ENCODE results near the gene BBS4.

The BBS4 gene

GRCh38 chr15:72758182-72758581 lies 72.2 kb downstream of the BBS4 start:
- H3K4me3 ChIP-seq (ENCODE audit: low read depth, low read length): no peak overlapping the region

GRCh38 chr15:72760590-72761260 lies 74.7 kb downstream of the BBS4 start:
- no peak overlapping the region for H3K4me3 ChIP-seq (ENCODE audit: low read depth, low read length)

GRCh38 chr15:72764656-72765055 lies 78.6 kb downstream of the BBS4 start:
- H3K4me3 ChIP-seq (ENCODE audit: low read depth, low read length): no peak overlapping the region

- no peak overlapping the region for H3K4me3 ChIP-seq (ENCODE audit: low read depth, low read length)
Measured at GRCh38 chr15:72766025-72766424, 80.0 kb downstream of the BBS4 start.

- no peak overlapping the region for H3K4me3 ChIP-seq (ENCODE audit: low read depth, low read length)
Measured at GRCh38 chr15:72766780-72767179, 80.8 kb downstream of the BBS4 start.

- no peak overlapping the region for H3K4me3 ChIP-seq (ENCODE audit: low read depth, low read length)
Measured at GRCh38 chr15:72770673-72771328, 84.8 kb downstream of the BBS4 start.

GRCh38 chr15:72771329-72771725 lies 85.3 kb downstream of the BBS4 start:
- no peak overlapping the region for H3K4me3 ChIP-seq (ENCODE audit: low read depth, low read length)

- H3K4me3 ChIP-seq (ENCODE audit: low read depth, low read length): no peak overlapping the region
Measured at GRCh38 chr15:72774696-72775383, 88.8 kb downstream of the BBS4 start.

- H3K4me3 ChIP-seq (ENCODE audit: low read depth, low read length): no peak overlapping the region
Measured at GRCh38 chr15:72778796-72779195, 92.8 kb downstream of the BBS4 start.

- H3K4me3 ChIP-seq (ENCODE audit: low read depth, low read length): no peak overlapping the region
Measured at GRCh38 chr15:72781631-72782030, 95.6 kb downstream of the BBS4 start.

- peak overlapping the region; percentile 98 for H3K4me3 ChIP-seq (ENCODE audit: low read depth, low read length)
Measured at GRCh38 chr15:72782274-72783003, 96.4 kb downstream of the BBS4 start.

GRCh38 chr15:72783004-72783639 lies 97.1 kb downstream of the BBS4 start:
- peak overlapping the region; percentile 98 for H3K4me3 ChIP-seq (ENCODE audit: low read depth, low read length)

- peak within 1 kb of the TSS; percentile 98 for H3K4me3 ChIP-seq (ENCODE audit: low read depth, low read length)
Measured at GRCh38 chr15:72783640-72784455, 97.8 kb downstream of the BBS4 start, which contains the start of gene ADPGK. TSS of gene ADPGK (minus strand) at chr15:72783758. CDS start at chr15:72783691, 67 bp downstream.

GRCh38 chr15:72784456-72784876 lies 98.5 kb downstream of the BBS4 start:
- peak overlapping the region; percentile 98 for H3K4me3 ChIP-seq (ENCODE audit: low read depth, low read length)

- no peak overlapping the region for H3K4me3 ChIP-seq (ENCODE audit: low read depth, low read length)
Measured at GRCh38 chr15:72785432-72785831, 99.4 kb downstream of the BBS4 start.

GRCh38 chr15:72785841-72786240 lies 99.8 kb downstream of the BBS4 start:
- H3K4me3 ChIP-seq (ENCODE audit: low read depth, low read length): no peak overlapping the region

- no peak overlapping the region for H3K4me3 ChIP-seq (ENCODE audit: low read depth, low read length)
Measured at GRCh38 chr15:72786242-72786641, 100.2 kb downstream of the BBS4 start.

- H3K4me3 ChIP-seq (ENCODE audit: low read depth, low read length): no peak overlapping the region
Measured at GRCh38 chr15:72786676-72787345, 100.8 kb downstream of the BBS4 start.

GRCh38 chr15:72787526-72787925 lies 101.5 kb downstream of the BBS4 start:
- no peak overlapping the region for H3K4me3 ChIP-seq (ENCODE audit: low read depth, low read length)

Data from iPS-11a (cell line).